ENCODE measurements around the gene KIF18B. TPM values are rescaled to one million over a fixed set of nuclear protein-coding genes. Genes with fewer than 3 reads are reported as not detected.

Gene KIF18B
- 0.16 TPM for total RNA-seq

- DNase-seq: peak; percentile 68
These were observed at the start of gene KIF18B for GRCh38 chr17:44947461-44948314. Gene KIF18B, minus strand, starts transcription at chr17:44947773. Its CDS starts 11,429 bp downstream, at chr17:44936344.

GRCh38 chr17:44996304-44996703 lies 48.7 kb upstream of the KIF18B start:
- DNase-seq: no peak

- DNase-seq: no peak
These were observed 47.9 kb upstream of the KIF18B start for GRCh38 chr17:44995436-44996001.

GRCh38 chr17:44992242-44992939 lies 44.8 kb upstream of the KIF18B start:
- no peak for DNase-seq

- DNase-seq: no peak
These were observed 43.4 kb upstream of the KIF18B start for GRCh38 chr17:44990994-44991393.

- DNase-seq: no peak
These were observed 42.1 kb upstream of the KIF18B start for GRCh38 chr17:44989552-44990138.

- no peak for DNase-seq
These were observed 40.7 kb upstream of the KIF18B start for GRCh38 chr17:44988044-44988942.

- no peak for DNase-seq
These were observed 36.0 kb upstream of the KIF18B start for GRCh38 chr17:44983563-44983962.

- no peak for DNase-seq
These were observed 34.6 kb upstream of the KIF18B start for GRCh38 chr17:44982113-44982702.

- no peak for DNase-seq
These were observed 33.8 kb upstream of the KIF18B start for GRCh38 chr17:44981221-44981968.

GRCh38 chr17:44979426-44979995 lies 31.9 kb upstream of the KIF18B start:
- no peak for DNase-seq

- DNase-seq: no peak
These were observed 31.2 kb upstream of the KIF18B start for GRCh38 chr17:44978807-44979206.

GRCh38 chr17:44977814-44978550 lies 30.4 kb upstream of the KIF18B start:
- DNase-seq: no peak

- no peak for DNase-seq
These were observed 29.5 kb upstream of the KIF18B start for GRCh38 chr17:44977065-44977464.

- no peak for DNase-seq
These were observed 28.6 kb upstream of the KIF18B start for GRCh38 chr17:44976206-44976605.

- no peak for DNase-seq
These were observed 25.4 kb upstream of the KIF18B start for GRCh38 chr17:44972953-44973352.

- peak; percentile 17 for DNase-seq
These were observed 24.4 kb upstream of the KIF18B start for GRCh38 chr17:44971776-44972483.

GRCh38 chr17:44970136-44970741 lies 22.7 kb upstream of the KIF18B start:
- peak; percentile 28 for DNase-seq

Data from occipital lobe (tissue), 2 donors.